Measurements from ENCODE around the gene DDX31.

The DDX31 gene

DNA sequence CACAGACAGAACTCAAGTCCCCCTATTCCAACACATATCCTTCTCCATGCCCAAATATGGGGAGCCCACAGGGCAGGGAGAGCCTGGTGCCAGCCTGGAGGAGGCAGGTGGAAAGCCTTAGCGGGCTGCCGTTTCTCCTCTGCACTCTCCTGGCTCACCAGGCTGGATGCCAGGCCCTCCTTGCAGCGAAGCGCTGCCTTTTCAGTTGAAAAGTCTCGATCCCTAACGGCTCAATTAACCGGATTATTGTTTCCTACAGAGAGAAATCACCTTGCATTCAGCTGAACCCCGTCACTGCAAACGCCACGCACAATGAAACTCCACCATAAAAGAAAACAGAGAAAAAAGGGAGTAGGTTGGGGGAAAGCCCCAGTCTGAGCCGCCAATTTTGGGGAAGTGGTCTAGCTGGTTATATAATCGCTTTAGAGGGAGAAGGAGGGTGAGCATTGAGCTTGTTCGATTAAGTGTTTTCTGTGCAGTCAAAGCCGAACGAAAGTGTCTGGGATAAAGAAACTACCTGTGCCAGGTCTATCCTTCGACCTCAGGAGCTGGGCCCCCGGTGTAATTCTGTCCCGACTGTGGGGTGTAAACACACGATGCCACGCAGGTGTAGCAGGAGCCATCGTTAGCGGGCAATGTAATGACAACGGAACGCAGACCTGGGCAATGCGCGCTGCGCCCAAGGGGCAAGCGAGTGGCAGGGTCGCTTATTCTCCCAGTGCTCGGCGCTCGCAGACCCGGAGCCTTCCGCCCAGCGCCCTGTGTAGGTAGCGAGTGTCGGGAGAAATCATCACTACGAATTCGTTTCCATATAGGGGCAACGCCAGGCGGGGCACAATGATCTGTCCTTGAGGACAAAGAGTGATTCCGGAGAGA lies 83.6 kb downstream of the DDX31 start:
- peaks cover 37% of the 10 kb centered on the region for H3K4me1 ChIP-seq (ENCODE audit: control insufficient read depth, low read depth, low read length)
- H3K27me3 ChIP-seq (ENCODE audit: control insufficient read depth, insufficient read depth, low read length) = peaks cover 100% of the 10 kb centered on the region
- no peak overlapping the region for H3K9ac ChIP-seq (ENCODE audit: low read length)
- H3K9me3 ChIP-seq (ENCODE audit: control insufficient read depth, low read depth, low read length) = no peaks in the 10 kb centered on the region
- no peaks in the 10 kb centered on the region for H3K36me3 ChIP-seq (ENCODE audit: control insufficient read depth, low read depth, low read length)
- no peak overlapping the region for H3K27ac ChIP-seq (ENCODE audit: low read length)
- peak overlapping the region; percentile 33 for H3K4me3 ChIP-seq (ENCODE audit: low read length)

DNA sequence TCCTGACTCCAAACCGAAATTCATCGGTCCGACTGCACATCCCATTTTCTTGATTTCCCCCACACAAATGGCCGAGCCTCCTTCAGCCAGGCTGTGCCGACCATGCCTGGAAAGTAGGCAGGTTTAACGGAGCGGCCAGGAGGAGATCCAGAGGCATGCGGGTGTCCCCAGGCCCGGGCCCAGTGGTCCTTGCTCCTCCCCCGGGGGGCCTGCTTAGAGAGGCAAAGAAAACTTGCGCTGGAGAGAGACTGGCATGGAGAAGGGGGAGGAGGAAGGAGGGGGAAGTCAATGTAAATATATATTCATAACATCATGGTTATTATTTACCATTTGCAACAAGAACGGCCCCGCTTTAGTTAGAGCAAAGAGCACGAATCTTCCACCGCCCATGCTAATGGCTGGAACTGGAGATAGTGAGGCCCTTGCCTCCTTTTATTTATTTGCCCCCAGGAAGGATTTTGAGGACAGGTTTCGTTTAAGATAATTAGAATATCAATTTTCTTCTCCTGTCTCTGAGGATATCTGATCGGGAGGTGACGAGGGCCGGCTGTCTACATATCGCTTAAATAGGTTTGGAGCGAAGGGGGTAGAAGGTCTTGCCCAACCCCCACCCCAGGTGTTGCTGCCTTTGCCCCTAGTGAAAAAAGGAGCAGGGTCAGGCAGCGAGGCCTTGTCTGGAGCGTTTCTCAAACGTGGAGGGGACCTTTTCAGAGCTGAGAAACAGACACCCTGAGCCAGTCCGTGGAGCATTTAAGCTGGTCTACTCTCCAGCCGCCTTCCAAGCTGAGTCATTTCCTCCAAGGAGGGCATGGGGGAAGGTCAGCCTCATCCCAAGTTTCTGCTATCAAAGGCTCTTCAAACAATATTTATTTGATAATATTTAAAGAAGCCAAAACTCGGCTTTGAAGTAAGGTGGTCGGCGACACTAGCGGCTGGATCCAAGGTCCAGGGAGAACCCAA lies 84.9 kb downstream of the DDX31 start:
- Histone ChIP-seq H3K27ac (ENCODE audit: low read length) (no peak overlapping the region), H3K4me3 (ENCODE audit: low read length) (peak overlapping the region; percentile 9), H3K9ac (ENCODE audit: low read length) (no peak overlapping the region), H3K4me1 (ENCODE audit: control insufficient read depth, low read depth, low read length) (peaks cover 38% of the 10 kb centered on the region), H3K9me3 (ENCODE audit: control insufficient read depth, low read depth, low read length) (no peaks in the 10 kb centered on the region), H3K36me3 (ENCODE audit: control insufficient read depth, low read depth, low read length) (no peaks in the 10 kb centered on the region), H3K27me3 (ENCODE audit: control insufficient read depth, insufficient read depth, low read length) (peaks cover 100% of the 10 kb centered on the region)

DNA sequence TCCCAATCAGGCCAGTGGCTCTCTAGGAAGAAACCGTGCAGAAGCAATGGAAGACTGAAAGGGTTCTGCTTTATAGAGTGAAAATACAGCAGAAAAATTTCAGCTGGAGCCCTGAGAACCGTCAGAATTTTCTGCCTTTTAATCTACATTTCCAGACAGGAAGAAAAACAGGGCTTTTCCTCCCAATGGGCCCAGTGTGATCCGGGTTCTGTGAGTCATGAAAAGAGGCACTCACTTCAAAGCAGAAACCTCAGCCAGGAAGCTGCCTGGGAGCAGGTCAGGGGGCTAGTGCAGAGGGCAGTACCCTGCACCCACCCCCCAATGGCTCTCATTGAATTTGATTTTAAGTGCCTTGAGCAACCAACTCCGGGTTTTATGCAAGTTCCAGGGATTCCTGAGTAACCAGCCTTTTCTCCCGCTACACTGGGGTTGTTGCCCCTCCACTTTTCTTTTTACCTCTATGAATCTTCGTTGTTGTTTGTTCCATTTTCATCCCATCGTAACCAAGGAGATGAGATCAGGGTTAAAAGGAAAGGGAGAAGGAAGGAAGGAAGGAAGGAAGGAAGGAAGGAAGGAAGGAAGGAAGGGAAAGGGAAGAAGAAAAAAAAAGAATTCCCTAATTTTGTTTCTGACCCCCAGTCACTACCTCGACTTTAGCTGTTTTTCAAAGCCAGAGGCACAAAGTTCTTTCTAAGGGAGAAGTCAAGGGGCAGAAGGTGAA lies 86.0 kb downstream of the DDX31 start:
- no peak overlapping the region for H3K9ac ChIP-seq (ENCODE audit: low read length)
- H3K27me3 ChIP-seq (ENCODE audit: control insufficient read depth, insufficient read depth, low read length) = peaks cover 100% of the 10 kb centered on the region
- H3K9me3 ChIP-seq (ENCODE audit: control insufficient read depth, low read depth, low read length) = no peaks in the 10 kb centered on the region
- peaks cover 38% of the 10 kb centered on the region for H3K4me1 ChIP-seq (ENCODE audit: control insufficient read depth, low read depth, low read length)
- H3K36me3 ChIP-seq (ENCODE audit: control insufficient read depth, low read depth, low read length) = no peaks in the 10 kb centered on the region
- H3K4me3 ChIP-seq (ENCODE audit: low read length) = no peak overlapping the region
- no peak overlapping the region for H3K27ac ChIP-seq (ENCODE audit: low read length)

DNA sequence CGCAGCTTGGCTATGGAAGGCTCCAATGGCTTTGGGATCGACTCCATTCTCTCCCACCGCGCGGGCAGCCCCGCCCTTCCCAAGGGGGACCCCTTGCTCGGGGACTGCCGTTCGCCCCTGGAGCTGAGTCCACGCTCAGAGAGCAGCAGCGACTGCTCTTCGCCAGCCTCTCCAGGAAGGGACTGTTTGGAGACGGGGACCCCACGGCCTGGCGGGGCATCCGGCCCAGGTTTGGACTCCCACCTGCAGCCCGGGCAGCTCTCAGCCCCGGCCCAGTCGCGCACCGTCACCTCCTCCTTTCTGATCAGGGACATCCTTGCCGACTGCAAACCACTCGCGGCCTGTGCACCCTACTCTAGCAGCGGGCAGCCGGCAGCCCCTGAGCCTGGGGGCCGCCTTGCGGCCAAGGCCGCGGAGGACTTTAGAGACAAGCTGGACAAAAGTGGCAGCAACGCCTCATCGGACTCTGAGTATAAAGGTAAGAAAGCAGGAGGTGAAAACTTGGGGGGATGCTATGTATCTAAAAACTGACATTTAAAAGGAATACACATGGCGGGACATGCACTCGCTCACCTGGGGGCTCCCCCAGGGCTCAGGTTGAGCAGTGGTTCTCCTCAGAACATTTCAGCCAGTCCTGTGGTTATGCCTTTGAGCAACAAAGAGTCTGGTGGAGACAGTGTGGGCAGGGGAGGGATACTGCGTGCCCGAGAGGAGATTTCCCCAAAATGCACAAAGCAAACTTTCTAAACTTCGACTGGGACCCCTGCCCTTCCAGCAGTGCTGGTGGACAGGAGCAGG lies 86.8 kb downstream of the DDX31 start:
- Histone ChIP-seq H3K36me3 (ENCODE audit: control insufficient read depth, low read depth, low read length) (no peaks in the 10 kb centered on the region), H3K9me3 (ENCODE audit: control insufficient read depth, low read depth, low read length) (no peaks in the 10 kb centered on the region), H3K4me1 (ENCODE audit: control insufficient read depth, low read depth, low read length) (peaks cover 34% of the 10 kb centered on the region), H3K4me3 (ENCODE audit: low read length) (no peak overlapping the region), H3K27ac (ENCODE audit: low read length) (no peak overlapping the region), H3K9ac (ENCODE audit: low read length) (no peak overlapping the region), H3K27me3 (ENCODE audit: control insufficient read depth, insufficient read depth, low read length) (peaks cover 100% of the 10 kb centered on the region)

DNA sequence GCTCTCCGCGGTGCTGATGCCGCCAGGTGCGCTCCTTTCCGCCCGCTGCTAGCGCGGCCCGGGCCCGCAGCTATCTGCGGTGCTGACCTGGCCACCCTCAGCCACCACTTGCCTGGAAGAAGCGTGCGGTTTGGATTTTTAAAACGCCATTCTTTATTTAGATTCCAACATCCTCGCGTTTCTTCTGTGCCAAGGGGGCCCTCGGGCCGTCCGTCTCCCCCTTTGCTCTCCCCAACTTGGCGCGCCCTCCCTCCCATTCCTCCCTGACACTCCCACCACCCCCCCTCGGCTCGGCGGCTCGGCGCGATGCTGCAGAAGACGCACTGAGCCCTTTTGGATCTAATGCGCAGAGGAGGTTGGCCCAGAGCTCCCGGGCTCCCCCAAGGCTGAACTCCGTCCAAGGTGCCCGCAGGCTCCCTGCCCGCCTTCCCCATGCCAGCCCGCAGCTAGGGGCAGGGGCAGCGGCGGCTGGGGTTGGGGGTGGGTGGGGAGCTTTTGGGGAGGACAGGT lies 87.5 kb downstream of the DDX31 start, which contains the start of gene BARHL1:
TSS of gene BARHL1 (plus strand) at position 331 of the 510 bp plus-strand sequence. CDS start 192 bp downstream, outside the sequence.
- Histone ChIP-seq H3K27me3 (ENCODE audit: control insufficient read depth, insufficient read depth, low read length) (peaks cover 100% of the 10 kb centered on the region), H3K4me3 (ENCODE audit: low read length) (peak within 1 kb of the TSS; percentile 51), H3K9ac (ENCODE audit: low read length) (no peak within 1 kb of the TSS), H3K36me3 (ENCODE audit: control insufficient read depth, low read depth, low read length) (no peaks in the 10 kb centered on the region), H3K4me1 (ENCODE audit: control insufficient read depth, low read depth, low read length) (peaks cover 34% of the 10 kb centered on the region), H3K27ac (ENCODE audit: low read length) (no peak within 1 kb of the TSS), H3K9me3 (ENCODE audit: control insufficient read depth, low read depth, low read length) (no peaks in the 10 kb centered on the region)

DNA sequence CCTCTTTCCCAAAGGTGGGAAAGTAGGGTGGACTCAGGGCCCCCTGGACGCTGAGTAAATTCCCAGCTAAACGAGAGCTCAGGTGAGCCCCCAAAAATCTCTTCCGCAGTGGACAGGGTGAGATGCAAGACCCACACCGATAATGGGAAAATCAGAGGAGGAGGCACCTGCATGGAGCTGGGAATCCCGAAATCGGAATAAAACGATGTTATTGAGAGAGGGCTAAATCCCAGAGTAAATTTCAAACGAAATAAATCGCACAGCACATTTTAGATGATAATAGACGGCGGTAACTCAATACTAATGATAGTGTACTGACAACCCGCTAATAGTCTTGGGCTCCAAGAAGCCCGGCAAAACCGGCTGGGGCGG lies 90.4 kb downstream of the DDX31 start:
- Histone ChIP-seq H3K27ac (ENCODE audit: low read length) (no peak overlapping the region), H3K27me3 (ENCODE audit: control insufficient read depth, insufficient read depth, low read length) (peaks cover 93% of the 10 kb centered on the region), H3K9ac (ENCODE audit: low read length) (no peak overlapping the region), H3K4me3 (ENCODE audit: low read length) (peak overlapping the region; percentile 27), H3K9me3 (ENCODE audit: control insufficient read depth, low read depth, low read length) (no peaks in the 10 kb centered on the region), H3K36me3 (ENCODE audit: control insufficient read depth, low read depth, low read length) (no peaks in the 10 kb centered on the region), H3K4me1 (ENCODE audit: control insufficient read depth, low read depth, low read length) (peaks cover 12% of the 10 kb centered on the region)

DNA sequence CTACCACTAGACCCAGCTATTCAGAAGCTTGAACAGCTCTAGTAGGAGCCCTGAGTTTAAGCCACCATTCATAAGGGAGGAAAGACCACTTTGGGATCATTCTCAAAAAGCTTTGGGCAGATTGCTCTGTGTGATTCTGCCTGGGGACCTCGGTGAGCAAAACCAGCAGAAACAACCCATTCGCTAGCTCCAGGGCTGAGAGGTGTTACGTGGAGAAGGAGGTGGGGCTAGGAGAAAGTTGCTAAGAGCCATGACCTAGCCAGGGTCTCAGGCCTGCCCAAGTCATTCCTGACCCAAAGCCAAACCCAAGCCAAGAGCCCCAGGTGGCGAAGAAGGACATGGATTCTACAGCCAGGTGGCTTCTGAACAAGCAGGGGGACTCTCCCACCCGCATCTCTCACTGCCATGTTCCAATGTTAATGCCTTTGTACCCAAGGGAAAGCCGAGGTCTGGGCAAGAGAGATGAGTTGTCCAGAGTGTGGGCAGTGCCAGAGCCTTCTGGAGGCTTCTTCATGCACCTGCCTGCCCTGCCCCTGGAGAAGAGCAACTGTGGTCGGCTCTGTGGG lies 91.3 kb downstream of the DDX31 start:
- Histone ChIP-seq H3K36me3 (ENCODE audit: control insufficient read depth, low read depth, low read length) (no peaks in the 10 kb centered on the region), H3K4me3 (ENCODE audit: low read length) (no peak overlapping the region), H3K4me1 (ENCODE audit: control insufficient read depth, low read depth, low read length) (peaks cover 7% of the 10 kb centered on the region)

DNA sequence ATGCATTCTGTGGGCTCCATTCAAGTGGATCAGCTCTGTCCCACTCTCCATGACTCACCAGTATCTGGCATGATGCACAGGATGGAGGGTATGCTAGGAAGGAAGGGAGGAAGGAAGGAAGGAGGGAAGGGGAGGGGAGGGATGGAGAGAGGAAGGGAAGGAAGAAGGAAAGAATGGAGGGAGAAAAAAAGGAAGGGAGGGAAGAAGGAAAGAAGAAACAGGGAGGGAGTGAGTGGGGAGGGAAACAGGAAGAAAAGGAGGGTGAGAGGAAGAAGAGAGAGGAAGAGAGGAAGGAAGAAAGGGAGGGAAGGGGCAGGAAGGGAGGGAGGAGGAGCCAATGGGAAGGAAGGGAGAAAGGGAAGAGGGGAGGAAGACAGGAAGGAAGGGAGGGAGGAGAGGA lies 92.7 kb downstream of the DDX31 start:
- Histone ChIP-seq H3K4me1 (ENCODE audit: control insufficient read depth, low read depth, low read length) (peaks cover 7% of the 10 kb centered on the region), H3K27me3 (ENCODE audit: control insufficient read depth, insufficient read depth, low read length) (peaks cover 70% of the 10 kb centered on the region), H3K9me3 (ENCODE audit: control insufficient read depth, low read depth, low read length) (no peaks in the 10 kb centered on the region), H3K36me3 (ENCODE audit: control insufficient read depth, low read depth, low read length) (no peaks in the 10 kb centered on the region), H3K4me3 (ENCODE audit: low read length) (no peak overlapping the region), H3K9ac (ENCODE audit: low read length) (no peak overlapping the region), H3K27ac (ENCODE audit: low read length) (no peak overlapping the region)

More for the DNA sequence above, 91.3 kb downstream of the DDX31 start:
- Histone ChIP-seq H3K27ac (ENCODE audit: low read length) (no peak overlapping the region), H3K9ac (ENCODE audit: low read length) (no peak overlapping the region), H3K27me3 (ENCODE audit: control insufficient read depth, insufficient read depth, low read length) (peaks cover 84% of the 10 kb centered on the region), H3K9me3 (ENCODE audit: control insufficient read depth, low read depth, low read length) (no peaks in the 10 kb centered on the region)

DNA sequence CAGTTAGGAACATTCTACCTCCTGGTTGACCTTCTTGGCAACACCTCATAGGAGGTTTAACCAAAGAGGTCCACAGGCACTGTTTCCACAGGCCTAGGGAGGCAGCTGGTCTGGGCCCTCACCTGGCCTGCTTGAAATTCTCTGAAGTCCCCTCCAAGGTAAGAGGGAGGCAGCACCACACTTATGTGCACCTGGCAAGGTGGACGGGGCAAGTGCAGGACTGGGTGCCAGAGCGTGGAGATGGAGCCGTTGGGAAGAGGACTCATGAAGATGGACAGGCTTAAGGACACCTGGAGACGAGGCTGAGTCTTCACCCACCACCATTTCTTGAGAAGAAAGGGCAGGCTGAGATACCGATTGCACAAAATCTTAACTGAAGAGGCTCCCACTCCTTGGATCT lies 94.0 kb downstream of the DDX31 start:
- H3K27me3 ChIP-seq (ENCODE audit: control insufficient read depth, insufficient read depth, low read length) = peaks cover 57% of the 10 kb centered on the region

DNA sequence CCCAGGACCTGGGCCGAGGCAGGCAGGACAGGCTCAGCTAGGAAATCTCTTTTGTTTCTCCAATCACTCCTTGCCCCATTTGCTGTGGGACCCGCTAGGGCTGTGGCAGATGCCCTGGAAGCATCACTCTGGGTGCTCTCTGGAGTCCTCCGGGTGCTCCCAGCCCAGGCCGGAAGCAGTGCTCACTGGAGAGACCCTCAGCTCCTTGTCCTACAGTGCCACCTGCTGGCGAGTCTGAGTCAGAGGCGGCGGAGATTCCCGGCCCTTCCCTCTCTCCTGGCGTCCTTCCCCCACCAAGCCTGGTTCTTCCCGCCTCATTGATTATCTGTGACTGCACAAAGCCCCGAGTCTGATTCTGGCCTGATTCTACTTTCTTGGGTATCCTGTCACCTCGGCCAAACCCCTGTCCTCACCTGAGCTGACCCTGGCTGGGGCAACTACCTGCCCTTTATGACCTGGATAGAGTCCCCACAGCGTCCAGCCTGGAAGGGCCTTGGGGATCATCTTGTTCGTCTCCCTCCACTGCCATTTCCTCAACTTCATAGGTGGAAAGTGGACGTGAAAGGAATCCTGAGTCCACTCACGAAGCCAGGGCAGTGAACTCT lies 94.7 kb downstream of the DDX31 start:
- H3K4me3 ChIP-seq (ENCODE audit: low read length) = no peak overlapping the region
- no peak overlapping the region for H3K27ac ChIP-seq (ENCODE audit: low read length)
- peaks cover 50% of the 10 kb centered on the region for H3K27me3 ChIP-seq (ENCODE audit: control insufficient read depth, insufficient read depth, low read length)
- no peaks in the 10 kb centered on the region for H3K9me3 ChIP-seq (ENCODE audit: control insufficient read depth, low read depth, low read length)
- no peaks in the 10 kb centered on the region for H3K4me1 ChIP-seq (ENCODE audit: control insufficient read depth, low read depth, low read length)
- no peak overlapping the region for H3K9ac ChIP-seq (ENCODE audit: low read length)
- H3K36me3 ChIP-seq (ENCODE audit: control insufficient read depth, low read depth, low read length) = no peaks in the 10 kb centered on the region

More for the DNA sequence above, 94.0 kb downstream of the DDX31 start:
- Histone ChIP-seq H3K9ac (ENCODE audit: low read length) (no peak overlapping the region), H3K4me3 (ENCODE audit: low read length) (no peak overlapping the region), H3K36me3 (ENCODE audit: control insufficient read depth, low read depth, low read length) (no peaks in the 10 kb centered on the region), H3K9me3 (ENCODE audit: control insufficient read depth, low read depth, low read length) (no peaks in the 10 kb centered on the region), H3K4me1 (ENCODE audit: control insufficient read depth, low read depth, low read length) (no peaks in the 10 kb centered on the region), H3K27ac (ENCODE audit: low read length) (no peak overlapping the region)

Measured in iPS-18a (cell line).